ENCODE measurements around the gene LTBP2. TPM values are rescaled to one million over a fixed set of nuclear protein-coding genes. Genes with fewer than 3 reads are reported as not detected.

LTBP2 gene
- total and polyA plus RNA-seq, 2 of the 13 experiments (the other 11 are each of a cell fraction or from before 2014, with no cell fraction given), result 0.20 to 0.41 TPM

DNA sequence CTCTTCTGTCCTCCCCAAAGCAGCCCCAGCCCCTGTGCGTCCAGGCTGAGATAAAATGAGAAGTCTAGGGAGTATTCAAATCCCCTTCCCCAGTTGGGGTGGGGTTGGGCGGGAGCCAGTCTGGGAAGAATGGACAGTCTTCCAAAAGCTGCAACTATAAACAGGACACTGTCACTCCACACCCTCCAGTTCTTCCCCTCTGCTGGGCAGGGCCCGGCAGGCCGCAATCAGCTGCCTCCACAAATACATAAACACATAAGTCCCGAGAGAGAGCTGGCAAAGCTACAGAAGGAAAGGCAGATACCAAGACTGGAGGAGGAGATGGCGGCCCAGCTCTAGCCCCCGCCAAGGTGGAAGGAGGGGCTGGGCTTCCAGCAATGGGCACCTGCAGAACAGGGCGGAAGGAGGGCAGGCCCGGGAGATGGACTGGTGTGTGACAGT lies 12.7 kb downstream of the LTBP2 start (continued):
- TF ChIP-seq ATM (IDR thresholded peaks at IDR 0.05; ENCODE audit: borderline replicate concordance), result no peak
- TF ChIP-seq ZSCAN21 (CRISPR knock-in tag; IDR thresholded peaks at IDR 0.05; ENCODE audit: borderline replicate concordance), result no peak
- no peak for TF ChIP-seq ZNF446 (CRISPR knock-in tag; IDR thresholded peaks at IDR 0.05)
- no peak for TF ChIP-seq MZF1 (CRISPR knock-in tag; IDR thresholded peaks at IDR 0.05; ENCODE audit: borderline replicate concordance)
- no peak for TF ChIP-seq ZSCAN30 (CRISPR knock-in tag; IDR thresholded peaks at IDR 0.05)
- no peak for TF ChIP-seq PHF20 (CRISPR knock-in tag; IDR thresholded peaks at IDR 0.05)
- no peak for TF ChIP-seq ZNF713 (CRISPR knock-in tag; IDR thresholded peaks at IDR 0.05)
- TF ChIP-seq HIVEP1 (CRISPR knock-in tag; IDR thresholded peaks at IDR 0.05), result no peak

- Histone ChIP-seq H3K4me2 (ENCODE audit: low read depth, low read length) (no peak overlapping the region), H3K9me3 (ENCODE audit: low read length) (no peaks in the 10 kb centered on the region), H3K9ac (ENCODE audit: insufficient read depth, low read depth, low read length) (no peak overlapping the region), H3K4me1 (ENCODE audit: insufficient read depth, low read length) (peaks cover 33% of the 10 kb centered on the region), H2AFZ (ENCODE audit: low read length) (no peak overlapping the region), H4K20me1 (ENCODE audit: insufficient read depth, low read length) (no peaks in the 10 kb centered on the region), H3K27ac (ENCODE audit: extremely low read length, insufficient read depth, low read length) (no peak overlapping the region), H3K79me2 (ENCODE audit: insufficient read depth, low read length) (no peaks in the 10 kb centered on the region), H3K36me3 (replicated peaks in 1 of 2; ENCODE audit: control insufficient read depth in 1 of 2, insufficient read depth in 2 of 2, low read length in 2 of 2) (no peaks in the 10 kb centered on the region), H3K27me3 (ENCODE audit: control insufficient read depth in 1 of 2, insufficient read depth in 2 of 2, low read length in 2 of 2) (0 out of 5 replicates have a peak, but pooled peaks cover 0 to 1% of the 10 kb centered on the region in 2 experiments), H3K4me3 (replicated peaks in 1 of 3; ENCODE audit: insufficient read depth in 1 of 3, low read depth in 2 of 3, low read length in 3 of 3) (no peak overlapping the region)
- in situ Hi-C loops (cut with HindIII; ENCODE audit: extremely low pct_ligation_motif_present, low pct_unique_long_range_greater_than_20kb), result no loop called here
- ChIA-PET POLR2A (no interaction called here), CTCF (ENCODE audit: low intra/inter-chr PET ratio, low total read pairs) (no interaction called here)
- BruUV-seq (replicated peaks), result no TSS peak
- TF ChIP-seq ZNF430 (CRISPR knock-in tag; IDR thresholded peaks at IDR 0.05), result no peak
- TF ChIP-seq SNRNP70 (IDR thresholded peaks at IDR 0.05; ENCODE audit: low read depth, low read length), result no peak
- no peak for TF ChIP-seq ZFP90 (CRISPR knock-in tag; IDR thresholded peaks at IDR 0.05; ENCODE audit: borderline replicate concordance)
- no peak for TF ChIP-seq GPBP1L1 (CRISPR knock-in tag; IDR thresholded peaks at IDR 0.05)
- TF ChIP-seq ESRRA (CRISPR knock-in tag; IDR thresholded peaks at IDR 0.05; ENCODE audit: low read depth), result no peak
- no peak for TF ChIP-seq FOXC1 (CRISPR knock-in tag; IDR thresholded peaks at IDR 0.05; ENCODE audit: borderline replicate concordance)
- TF ChIP-seq BCL6 (CRISPR knock-in tag; IDR thresholded peaks at IDR 0.05), result no peak
- no peak for TF ChIP-seq SRSF1 (optimal IDR thresholded peaks at IDR 0.05; ENCODE audit: low read depth, low read length)
- TF ChIP-seq E2F1 (CRISPR knock-in tag; IDR thresholded peaks at IDR 0.05), result no peak
- TF ChIP-seq ZNF713 (CRISPR knock-in tag; IDR thresholded peaks at IDR 0.05), result no peak
- no peak for TF ChIP-seq ZNF17 (CRISPR knock-in tag; IDR thresholded peaks at IDR 0.05)
- no peak for TF ChIP-seq FOXP4 (CRISPR knock-in tag; IDR thresholded peaks at IDR 0.05)
- TF ChIP-seq RFXAP (CRISPR knock-in tag; IDR thresholded peaks at IDR 0.05; ENCODE audit: borderline replicate concordance), result no peak
- no peak for TF ChIP-seq GZF1 (CRISPR knock-in tag; IDR thresholded peaks at IDR 0.05)
- intact Hi-C loops (cut with micrococcal nuclease; ENCODE audit: unreplicated experiment), result no loop called here
- FAIRE-seq, result no peak
- no peak for DNase-seq (ENCODE audit: low spot score)
- ATAC-seq, result no peak
- 53% methylated on average over 12 of the region's 12 CpGs for WGBS (ENCODE audit: low lambda C conversion rate)
These were observed 15.1 kb downstream of the LTBP2 start for GRCh38 chr14:74596741-74597450.

Measured in HepG2 (cell line).